Aorta (tissue), 5 donors: ENCODE results near the gene TMEM156. TPM values are rescaled to one million over a fixed set of nuclear protein-coding genes. Genes with fewer than 3 reads are reported as not detected.
"Not testable (repeated sequence)": the region's sequence is repeated elsewhere in the genome, so short reads cannot be mapped to it uniquely, and the experiment has no call there.

Experiments
- ATAC-seq: fragments of 200-7000 bp; cut with Tn5 transposase; one replicate; pipeline ENCODE4 v1.9.1; 2022; ENCODE audit warnings: moderate library complexity; ENCODE audit not compliant: low FRiP score
- DNase-seq, 2 donors: peaks; one replicate each; pipeline ENCODE4 v3.0.0-alpha.2; 2020
- H3K27ac ChIP-seq, 2 donors: one replicate each; pipeline ENCODE4 v1.5.1; 2013; ENCODE audit warnings: low read length in 2 of 2, mild to moderate bottlenecking in 2 of 2, moderate library complexity in 2 of 2, control low read depth in 1 of 2, inconsistent platforms in 1 of 2, low read depth in 1 of 2
- H3K27me3 ChIP-seq, 2 donors: one replicate each; pipeline ENCODE4 v1.6.1; 2013; ENCODE audit warnings: control low read depth in 1 of 2, low read length in 1 of 2, mild to moderate bottlenecking in 1 of 2, moderate library complexity in 1 of 2; ENCODE audit not compliant: insufficient read depth in 2 of 2, control insufficient read depth in 1 of 2
- H3K36me3 ChIP-seq, 2 donors: one replicate each; pipeline ENCODE4 v1.6.1; 2013; ENCODE audit warnings: control low read depth in 1 of 2, low read length in 1 of 2, mild to moderate bottlenecking in 1 of 2; ENCODE audit not compliant: insufficient read depth in 2 of 2, control insufficient read depth in 1 of 2
- H3K4me1 ChIP-seq, 2 donors: one replicate each; pipeline ENCODE4 v1.6.1; 2013; ENCODE audit warnings: low read length in 2 of 2, control low read depth in 1 of 2, mild to moderate bottlenecking in 1 of 2, moderate library complexity in 1 of 2; ENCODE audit not compliant: insufficient read depth in 2 of 2, control insufficient read depth in 1 of 2
- H3K4me3 ChIP-seq, 2 donors: one replicate each; pipeline ENCODE4 v1.5.1; 2013; ENCODE audit warnings: low read length in 2 of 2, control low read depth in 1 of 2, mild to moderate bottlenecking in 1 of 2
- H3K9me3 ChIP-seq: one replicate; pipeline ENCODE4 v1.6.1; 2013; ENCODE audit warnings: mild to moderate bottlenecking, low read length; ENCODE audit not compliant: control insufficient read depth
- WGBS, 2 donors: extraction: QIAGEN DNeasy Blood & Tissue Kit; methylation state at CpG; one replicate each; pipeline ENCODE4 v1.1.7; 2013; 5-methylcytosine and 5-hydroxymethylcytosine counted together
- intact Hi-C, 2 donors: fragments of 100-400 bp; cut with DNase I; formaldehyde crosslinking; loops; one replicate each; pipeline versions ENCODE4 v1.14.2 to v1.15.0; 2022
- polyA plus RNA-seq, 2 donors: library from polyadenylated mRNA; stranded (reverse); fragments of 200-250 nt; gene quantifications; one replicate each; pipeline ENCODE4 v1.2.3, GENCODE V29; 2013
- total RNA-seq, 2 donors: library from RNA; stranded (reverse); fragmentation: NEBNext Ultra II Directional; extraction: Animal tissue kit (Norgen Biotek cat#: 25700); gene quantifications; one replicate each; pipeline ENCODE4 v1.2.1, GENCODE V29; 2021
- donor health status: healthy with polysubstance abuse.
- donor health status: Bipolar disorder and iron deficiency.
- donor health status: DM: no; HTN: no; CAD: no.
- donor health status: DM: no; HTN: no; CAD: no.
- donor health status: DM: yes; HTN: yes; CAD: no.

The TMEM156 gene
- total and polyA plus RNA-seq, 4 donors, result 0.05 to 0.52 (median 0.27) TPM

GRCh38 chr4:39023059-39023458 lies 9.2 kb downstream of the TMEM156 start:
- no peaks in the 10 kb centered on the region for H3K9me3 ChIP-seq
- DNase-seq, result no peak
- H3K4me3 ChIP-seq, result no peak overlapping the region
- H3K4me1 ChIP-seq, result no peaks in the 10 kb centered on the region
- no peaks in the 10 kb centered on the region for H3K36me3 ChIP-seq
- H3K27ac ChIP-seq, result no peak overlapping the region
- no peak for ATAC-seq
- WGBS, 2 donors, result 86 to 94% methylated on average over 1 of the region's 1 CpG
- intact Hi-C loops, result no loop called here
- no peaks in the 10 kb centered on the region for H3K27me3 ChIP-seq

GRCh38 chr4:39022241-39022640 lies 10.0 kb downstream of the TMEM156 start:
- H3K36me3 ChIP-seq, result no peaks in the 10 kb centered on the region
- no peaks in the 10 kb centered on the region for H3K27me3 ChIP-seq
- H3K9me3 ChIP-seq, result no peaks in the 10 kb centered on the region
- H3K4me3 ChIP-seq, result no peak overlapping the region
- H3K27ac ChIP-seq, result no peak overlapping the region
- WGBS, 2 donors, result 53 to 58% methylated on average over 2 of the region's 2 CpGs
- DNase-seq (no peak), ATAC-seq (no peak)
- intact Hi-C loops, result no loop called here
- no peaks in the 10 kb centered on the region for H3K4me1 ChIP-seq

- H3K27ac ChIP-seq, result no peak overlapping the region
Observed at GRCh38 chr4:39021631-39022030, 10.6 kb downstream of the TMEM156 start.

GRCh38 chr4:39020130-39020529 lies 12.1 kb downstream of the TMEM156 start:
- ATAC-seq (no peak), DNase-seq (no peak)
- Histone ChIP-seq H3K4me1 (no peaks in the 10 kb centered on the region), H3K36me3 (no peaks in the 10 kb centered on the region), H3K4me3 (no peak overlapping the region), H3K27me3 (no peaks in the 10 kb centered on the region), H3K27ac (no peak overlapping the region), H3K9me3 (no peaks in the 10 kb centered on the region)
- 68 to 85% methylated on average over 4 of the region's 4 CpGs for WGBS, 2 donors
- intact Hi-C loops, result no loop called here

More at GRCh38 chr4:39021631-39022030, 10.6 kb downstream of the TMEM156 start:
- 80 to 81% methylated on average over 3 of the region's 3 CpGs for WGBS, 2 donors
- Histone ChIP-seq H3K27me3 (no peaks in the 10 kb centered on the region), H3K4me3 (no peak overlapping the region), H3K36me3 (no peaks in the 10 kb centered on the region), H3K9me3 (no peaks in the 10 kb centered on the region), H3K4me1 (no peaks in the 10 kb centered on the region)
- intact Hi-C loops, result no loop called here
- ATAC-seq, result no peak
- no peak for DNase-seq

- ATAC-seq (no peak), DNase-seq (no peak)
- H3K36me3 ChIP-seq, result no peaks in the 10 kb centered on the region
- no peak overlapping the region for H3K4me3 ChIP-seq
- no peaks in the 10 kb centered on the region for H3K4me1 ChIP-seq
- WGBS, 2 donors, result 88 to 90% methylated on average over 2 of the region's 2 CpGs
- H3K27ac ChIP-seq, result no peak overlapping the region
- H3K9me3 ChIP-seq, result no peaks in the 10 kb centered on the region
- H3K27me3 ChIP-seq, result no peaks in the 10 kb centered on the region
- intact Hi-C loops, result no loop called here
Observed at GRCh38 chr4:39014028-39014427, 18.2 kb downstream of the TMEM156 start.

GRCh38 chr4:39004758-39005157 lies 27.5 kb downstream of the TMEM156 start:
- Histone ChIP-seq H3K4me3 (no peak overlapping the region), H3K4me1 (no peaks in the 10 kb centered on the region), H3K9me3 (no peaks in the 10 kb centered on the region), H3K27me3 (no peaks in the 10 kb centered on the region), H3K36me3 (no peaks in the 10 kb centered on the region), H3K27ac (no peak overlapping the region)
- no peak for DNase-seq
- ATAC-seq, result no peak
- intact Hi-C loops, result no loop called here
- WGBS, 2 donors, result 21 to 23% methylated on average over 2 of the region's 2 CpGs

- DNase-seq, intact Hi-C loops, H3K4me1 ChIP-seq, H3K36me3 ChIP-seq, H3K9me3 ChIP-seq, H3K4me3 ChIP-seq, H3K27me3 ChIP-seq, ATAC-seq, H3K27ac ChIP-seq: not testable (repeated sequence)
- 73 to 79% methylated on average over 2 to 3 of the region's 4 CpGs for WGBS, 2 donors
Observed at GRCh38 chr4:39002058-39002457, 30.2 kb downstream of the TMEM156 start.

GRCh38 chr4:38995660-38996005 lies 36.6 kb downstream of the TMEM156 start:
- no peaks in the 10 kb centered on the region for H3K4me1 ChIP-seq
- no peaks in the 10 kb centered on the region for H3K27me3 ChIP-seq
- no peaks in the 10 kb centered on the region for H3K36me3 ChIP-seq
- H3K9me3 ChIP-seq, result peaks cover 2% of the 10 kb centered on the region
- no peak overlapping the region for H3K27ac ChIP-seq
- 89 to 90% methylated on average over 2 of the region's 2 CpGs for WGBS, 2 donors
- DNase-seq, result no peak
- no peak overlapping the region for H3K4me3 ChIP-seq
- ATAC-seq, result no peak
- intact Hi-C loops, result no loop called here

- peaks cover 0 to under 1% of the 10 kb centered on the region in 2 donors for H3K4me1 ChIP-seq
- H3K4me3 ChIP-seq, result no peak overlapping the region
- WGBS, 2 donors, result 91 to 93% methylated on average over 4 of the region's 4 CpGs
- no peaks in the 10 kb centered on the region for H3K36me3 ChIP-seq
- H3K9me3 ChIP-seq, result no peaks in the 10 kb centered on the region
- no peak overlapping the region for H3K27ac ChIP-seq
- no peaks in the 10 kb centered on the region for H3K27me3 ChIP-seq
- no peak for ATAC-seq
- intact Hi-C loops, result no loop called here
- DNase-seq, result no peak
Observed at GRCh38 chr4:38994135-38994534, 38.1 kb downstream of the TMEM156 start.
